ENCODE results near the gene C1QTNF1.

- no peak for TF ChIP-seq CTCF (optimal IDR thresholded peaks at IDR 0.05 in 1 of 3, IDR thresholded peaks at IDR 0.05 in 1 of 3, conservative IDR thresholded peaks at IDR 0.05 in 1 of 3; ENCODE audit: extremely low read depth in 1 of 3, insufficient read depth in 2 of 3, low read length in 3 of 3)
- TF ChIP-seq EZH2 (IDR thresholded peaks at IDR 0.05; ENCODE audit: low read length), result no peak
Measured at GRCh38 chr17:78977681-78977943, 46.4 kb upstream of the C1QTNF1 start.
